Ecto neural progenitor cell (in vitro differentiated cells): ENCODE measurements around the gene SACM1L.
"Not testable (repeated sequence)": the region's sequence is repeated elsewhere in the genome, so short reads cannot be mapped to it uniquely, and the experiment has no call there.

Source experiments
- DNase-seq: peaks from one replicate; pipeline ENCODE4 v3.0.0-alpha.2; 2018; ENCODE audit warnings: low spot score

Gene SACM1L

GRCh38 chr3:45666757-45667431 is 22.3 kb upstream of the SACM1L start:
- DNase-seq: no peak

GRCh38 chr3:45667569-45667934 is 21.6 kb upstream of the SACM1L start:
- DNase-seq: no peak

DNA sequence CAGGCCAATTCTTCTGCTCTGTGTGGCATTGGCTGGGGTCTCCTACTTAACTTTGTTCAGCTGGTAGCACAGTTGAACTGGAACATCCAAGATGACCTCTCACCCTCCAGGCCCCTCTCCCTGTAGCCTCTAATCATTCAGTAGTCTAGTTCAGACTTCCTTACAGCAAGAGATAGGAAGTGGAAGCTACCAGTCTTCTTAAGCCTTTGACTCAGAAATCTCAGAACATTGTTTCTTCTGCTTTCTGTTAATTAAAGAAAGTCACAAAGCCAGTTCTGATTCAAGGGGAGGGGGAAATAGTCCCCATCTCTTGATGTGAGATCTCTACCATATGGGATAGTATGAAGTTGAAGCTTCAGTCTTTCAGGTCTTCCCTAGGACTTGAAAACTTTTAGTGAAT is 18.8 kb upstream of the SACM1L start:
- no peak for DNase-seq

GRCh38 chr3:45670991-45671390 is 18.2 kb upstream of the SACM1L start:
- DNase-seq: no peak

- DNase-seq: no peak
These were observed 15.9 kb upstream of the SACM1L start for GRCh38 chr3:45673273-45673672.

GRCh38 chr3:45676325-45677032 is 12.7 kb upstream of the SACM1L start:
- no peak for DNase-seq

- DNase-seq: no peak
These were observed 12.2 kb upstream of the SACM1L start for GRCh38 chr3:45677033-45677446.

GRCh38 chr3:45677841-45678240 is 11.4 kb upstream of the SACM1L start:
- no peak for DNase-seq

GRCh38 chr3:45679805-45680204 is 9.4 kb upstream of the SACM1L start:
- DNase-seq: no peak

- no peak for DNase-seq
These were observed 8.0 kb upstream of the SACM1L start for GRCh38 chr3:45681221-45681620.

GRCh38 chr3:45681846-45682245 is 7.3 kb upstream of the SACM1L start:
- DNase-seq: no peak

DNA sequence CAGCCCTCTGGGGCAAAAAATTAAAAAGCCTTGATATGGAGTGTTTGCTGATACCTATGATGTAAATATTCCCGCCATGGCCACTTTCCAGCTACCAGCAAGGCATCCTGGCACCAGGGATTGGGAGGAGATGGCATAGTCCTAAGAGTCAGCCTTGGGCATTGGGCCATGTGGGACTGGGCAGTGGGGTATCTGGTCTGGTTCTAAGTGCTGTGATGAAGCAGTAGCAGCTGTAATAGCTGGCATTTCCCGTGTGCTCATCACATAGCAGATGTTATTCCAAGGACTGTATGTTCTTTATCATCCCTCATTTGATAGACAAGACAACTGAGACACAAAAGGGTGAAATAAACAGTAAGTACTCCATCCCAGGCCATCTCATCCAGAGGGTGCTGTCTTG is 6.9 kb upstream of the SACM1L start:
- no peak for DNase-seq

DNA sequence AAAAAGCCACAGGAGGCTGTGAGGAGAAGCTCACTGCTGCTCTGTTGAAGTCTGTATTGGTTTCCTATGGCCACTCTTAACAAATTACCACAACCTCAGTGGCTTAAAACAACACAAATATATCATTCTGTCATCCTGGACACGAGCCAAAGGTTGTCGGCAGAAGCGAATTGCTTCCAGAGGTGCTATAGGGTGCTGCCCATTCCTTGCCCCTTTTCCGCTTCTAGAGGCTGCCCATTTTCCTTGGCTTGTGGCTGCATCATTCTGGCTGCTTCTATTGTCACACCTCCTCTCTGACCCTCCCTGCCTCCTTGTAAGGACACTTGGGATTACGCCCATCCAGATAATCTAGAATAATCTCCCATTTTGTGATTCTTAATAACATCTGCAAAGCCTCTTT is 6.4 kb upstream of the SACM1L start:
- no peak for DNase-seq

- DNase-seq: no peak
These were observed 5.5 kb upstream of the SACM1L start for GRCh38 chr3:45683417-45684326.

DNA sequence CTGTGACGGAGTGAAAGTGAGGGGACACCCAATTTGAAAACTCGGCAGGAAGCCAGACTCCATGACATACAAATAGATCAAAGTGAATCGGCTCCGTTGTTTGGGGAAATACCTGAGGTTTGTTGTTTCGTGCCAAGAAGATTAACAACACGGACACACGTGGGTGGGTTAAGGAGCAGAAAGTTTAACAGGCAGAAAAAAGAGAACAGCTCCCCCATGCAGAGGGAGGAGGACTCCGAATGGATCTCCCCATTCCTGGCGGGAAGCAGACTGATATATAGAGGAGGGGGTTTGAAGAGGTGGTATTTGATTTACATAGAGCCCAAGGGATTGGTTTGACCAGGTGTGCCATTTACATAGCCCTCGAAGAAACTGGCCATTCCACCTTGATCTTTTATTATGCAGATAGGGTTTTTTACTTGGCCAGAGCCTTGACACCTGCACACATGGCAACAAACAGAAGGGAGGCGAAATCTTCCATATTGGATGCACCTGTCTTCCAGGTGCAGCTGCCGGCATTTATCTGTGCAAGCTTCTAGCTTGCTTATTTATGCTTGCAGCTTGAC is 4.8 kb upstream of the SACM1L start:
- no peak for DNase-seq

DNA sequence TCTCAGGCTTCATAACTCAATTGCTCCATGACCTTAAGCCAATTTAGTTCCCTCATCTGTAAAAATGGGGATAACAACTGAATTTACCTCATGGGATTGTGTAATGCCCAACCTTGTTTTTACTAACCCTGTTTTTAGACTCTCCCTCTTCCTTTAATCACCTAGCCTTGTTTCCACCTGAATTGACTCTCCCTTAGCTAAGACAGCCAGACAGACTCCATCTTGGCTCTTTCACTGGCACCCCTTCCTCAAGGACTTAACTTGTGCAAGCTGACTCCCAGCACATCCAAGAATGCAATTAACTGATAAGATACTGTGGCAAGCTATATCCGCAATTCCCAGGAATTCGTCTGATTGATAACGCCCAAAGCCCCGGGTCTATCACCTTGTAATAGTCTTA is 3.5 kb upstream of the SACM1L start:
- DNase-seq: not testable (repeated sequence)

DNA sequence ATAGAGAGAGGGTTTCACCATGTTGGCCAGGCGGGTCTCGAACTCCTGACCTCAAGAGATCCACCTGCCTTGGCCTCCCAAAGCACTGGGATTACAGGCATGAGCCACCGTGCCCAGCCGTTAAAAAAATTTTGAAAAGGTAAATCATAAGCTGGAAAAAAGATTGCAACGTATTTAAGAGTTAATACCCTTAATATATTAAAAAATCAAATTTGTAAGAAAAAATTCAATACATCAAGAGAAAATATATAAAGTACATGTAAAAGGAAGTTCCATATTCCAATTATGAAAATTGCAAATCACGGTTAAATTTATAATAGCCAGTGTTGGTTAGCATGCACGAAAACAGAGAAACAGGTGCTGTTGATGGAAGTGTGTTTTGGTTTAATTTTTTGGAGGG is 2.3 kb upstream of the SACM1L start:
- no peak for DNase-seq

GRCh38 chr3:45687828-45688193 is 1.4 kb upstream of the SACM1L start:
- DNase-seq: no peak

DNA sequence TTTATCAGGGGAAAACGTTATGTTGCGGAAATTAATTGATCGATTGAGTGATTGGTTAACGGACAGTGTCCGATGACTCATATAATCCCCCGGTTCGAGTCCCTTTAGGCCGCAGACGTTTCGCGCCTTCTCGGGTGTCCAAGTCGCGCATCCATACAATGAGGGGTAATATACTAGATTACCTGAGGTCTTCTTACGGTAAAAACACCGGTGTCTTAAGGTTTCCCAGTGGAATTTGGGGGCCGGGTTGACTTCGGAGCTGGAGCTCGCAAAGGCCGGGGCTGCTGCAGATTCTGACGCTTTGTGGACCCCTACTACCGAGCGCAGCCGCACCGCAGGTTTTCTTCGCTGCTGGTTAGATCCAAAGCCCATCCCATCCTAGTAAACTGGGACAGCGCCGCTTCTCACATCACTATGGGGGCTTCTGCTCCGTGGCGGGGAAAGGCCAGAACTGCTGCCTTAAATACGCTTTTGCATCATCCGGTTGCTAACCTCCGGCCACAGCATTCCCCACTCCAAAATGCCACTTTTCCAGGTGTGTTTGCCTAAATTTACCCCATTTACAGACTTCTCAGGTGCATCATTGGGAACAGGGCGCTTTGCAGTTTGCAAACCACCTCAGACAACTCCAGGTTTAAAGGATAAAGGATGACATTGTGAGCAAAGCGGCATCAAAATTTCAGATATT is 858 bp upstream of the SACM1L start:
- peak; percentile 71 for DNase-seq

DNA sequence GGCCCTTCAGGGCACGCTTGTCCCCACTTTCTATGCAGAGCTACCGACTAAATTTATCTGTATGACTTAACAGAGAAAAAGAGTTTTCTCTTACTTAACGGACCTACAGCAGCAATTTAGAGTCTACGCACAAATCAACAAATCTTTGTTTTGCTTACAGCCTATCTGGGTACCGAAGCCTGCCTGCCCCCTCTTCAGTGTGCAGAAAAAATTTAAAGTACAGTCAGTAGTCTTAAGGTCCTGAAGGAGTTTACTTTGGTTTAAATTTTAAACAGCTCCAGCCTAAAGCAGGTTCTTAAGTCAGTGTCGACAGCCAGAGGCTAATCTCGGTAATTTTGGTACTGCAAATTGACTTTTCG is 570 bp downstream of the SACM1L start:
- DNase-seq: no peak

- no peak for DNase-seq
These were observed 1.3 kb downstream of the SACM1L start for GRCh38 chr3:45690336-45691035.

DNA sequence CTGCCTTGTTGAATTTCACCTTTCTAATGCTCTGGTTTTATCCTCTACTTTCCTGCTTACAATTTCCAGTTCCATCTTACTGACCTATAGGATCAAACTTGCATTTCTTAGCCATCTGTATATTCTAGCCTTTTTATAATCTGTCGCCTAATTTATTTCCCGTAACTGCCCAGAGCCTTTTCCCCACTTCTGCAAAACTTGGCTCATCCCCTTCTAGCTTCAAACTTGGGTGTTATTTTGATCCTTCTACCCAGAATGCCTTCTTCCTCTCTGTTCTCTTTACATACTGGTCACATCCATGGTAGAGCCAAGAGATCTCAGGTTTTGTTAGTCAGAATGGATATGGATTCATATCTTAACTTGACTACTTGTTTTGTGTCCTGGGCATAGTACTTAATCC is 2.6 kb downstream of the SACM1L start:
- no peak for DNase-seq
